HG02571 (cell line): Measurements from ENCODE around the gene CSMD2.

ENCODE experiments used
- ATAC-seq: cut with Tn5 transposase; IDR thresholded peaks from one replicate; pipeline ENCODE4 v1.9.1; 2021; ENCODE audit warnings: mild to moderate bottlenecking, moderate library complexity; ENCODE audit not compliant: unreplicated experiment

The CSMD2 gene

GRCh38 chr1:33696962-33697361, 468.1 kb downstream of the CSMD2 start:
- ATAC-seq, result no peak

- ATAC-seq, result no peak
These were observed 468.7 kb downstream of the CSMD2 start for GRCh38 chr1:33696311-33696710.

GRCh38 chr1:33692206-33693188, 472.5 kb downstream of the CSMD2 start:
- no peak for ATAC-seq

- no peak for ATAC-seq
These were observed 478.0 kb downstream of the CSMD2 start for GRCh38 chr1:33687000-33687399.

GRCh38 chr1:33686551-33686950, 478.5 kb downstream of the CSMD2 start:
- ATAC-seq, result no peak

GRCh38 chr1:33685256-33685655, 479.8 kb downstream of the CSMD2 start:
- ATAC-seq, result no peak

- no peak for ATAC-seq
These were observed 480.4 kb downstream of the CSMD2 start for GRCh38 chr1:33684396-33685179.

- no peak for ATAC-seq
These were observed 481.1 kb downstream of the CSMD2 start for GRCh38 chr1:33683913-33684312.

- ATAC-seq, result no peak
These were observed 482.7 kb downstream of the CSMD2 start for GRCh38 chr1:33682371-33682770.

GRCh38 chr1:33680281-33680840, 484.7 kb downstream of the CSMD2 start:
- no peak for ATAC-seq

- no peak for ATAC-seq
These were observed 494.5 kb downstream of the CSMD2 start for GRCh38 chr1:33670567-33670966.

GRCh38 chr1:33668695-33669094, 496.3 kb downstream of the CSMD2 start:
- ATAC-seq, result no peak

- ATAC-seq, result no peak
These were observed 497.4 kb downstream of the CSMD2 start for GRCh38 chr1:33667386-33668282.

- ATAC-seq, result no peak
These were observed 498.4 kb downstream of the CSMD2 start for GRCh38 chr1:33666616-33667015.

GRCh38 chr1:33661811-33662454, 503.1 kb downstream of the CSMD2 start:
- no peak for ATAC-seq

GRCh38 chr1:33660956-33661355, 504.1 kb downstream of the CSMD2 start:
- ATAC-seq, result no peak

- no peak for ATAC-seq
These were observed 504.8 kb downstream of the CSMD2 start for GRCh38 chr1:33660244-33660643.

- ATAC-seq, result no peak
These were observed 505.4 kb downstream of the CSMD2 start for GRCh38 chr1:33659641-33660040.

GRCh38 chr1:33657833-33658232, 507.2 kb downstream of the CSMD2 start:
- no peak for ATAC-seq

GRCh38 chr1:33656467-33657005, 508.5 kb downstream of the CSMD2 start:
- ATAC-seq, result no peak
